Esophagus squamous epithelium (tissue), 4 donors: ENCODE results near the gene NSD2.

Experiments
- CTCF ChIP-seq, 6 experiments: fragments of 450-650 bp in 4 of 6; fragments of 200-600 bp in 2 of 6; sonication (generic) in 2 of 6; IDR thresholded peaks; one replicate each; pipeline ENCODE4 v1.5.1; 2016 to 2019; ENCODE audit warnings: antibody characterized with exemption in 6 of 6, mild to moderate bottlenecking in 4 of 6, moderate library complexity in 4 of 6
- POLR2A ChIP-seq, 4 donors: fragments of 450-650 bp; IDR thresholded peaks; one replicate each; pipeline ENCODE4 v1.6.1; 2017; ENCODE audit warnings: antibody characterized with exemption in 4 of 4, mild to moderate bottlenecking in 4 of 4, moderate library complexity in 3 of 4

- TF ChIP-seq CTCF (IDR thresholded peaks at IDR 0.05) (no peak), POLR2A (IDR thresholded peaks at IDR 0.05) (no peak)
Measured at GRCh38 chr4:1873291-1873690, 2.1 kb downstream of the NSD2 start.
